Adipocyte (in vitro differentiated cells): Measurements from ENCODE around the gene ALDH7A1.

ENCODE experiments used
- DNase-seq: peaks from one replicate; pipeline ENCODE4 v3.0.0-alpha.2; 2015; ENCODE audit warnings: low read depth
- H3K27me3 ChIP-seq: replicated peaks from 2 replicates; pipeline ENCODE4 v1.7.0; 2013; ENCODE audit warnings: mild to moderate bottlenecking, low read length, moderate library complexity; ENCODE audit not compliant: control insufficient read depth, insufficient read depth
- H3K36me3 ChIP-seq: 2 replicates; pipeline ENCODE4 v1.7.0; 2013; ENCODE audit warnings: low read length, mild to moderate bottlenecking, moderate library complexity; ENCODE audit not compliant: control insufficient read depth, insufficient read depth, severe bottlenecking
- H3K4me1 ChIP-seq: 2 replicates; pipeline ENCODE4 v1.7.0; 2013; ENCODE audit warnings: mild to moderate bottlenecking, low read length, moderate library complexity; ENCODE audit not compliant: control insufficient read depth, insufficient read depth
- H3K4me3 ChIP-seq: 2 replicates; pipeline ENCODE4 v1.7.0; 2013; ENCODE audit warnings: mild to moderate bottlenecking, low read length, moderate library complexity
- H3K9ac ChIP-seq: 2 replicates; pipeline ENCODE4 v1.7.0; 2013; ENCODE audit warnings: mild to moderate bottlenecking, low read length, moderate library complexity
- H3K9me3 ChIP-seq: 2 replicates; pipeline ENCODE4 v1.7.0; 2013; ENCODE audit warnings: mild to moderate bottlenecking, low read length, moderate library complexity; ENCODE audit not compliant: control insufficient read depth

Gene ALDH7A1

GRCh38 chr5:126503602-126504104 lies 91.4 kb downstream of the ALDH7A1 start:
- Histone ChIP-seq H3K9me3 (no peaks in the 10 kb centered on the region), H3K4me3 (peak overlapping the region; percentile 64), H3K9ac (peak overlapping the region; percentile 66), H3K36me3 (no peaks in the 10 kb centered on the region), H3K27me3 (no peaks in the 10 kb centered on the region), H3K4me1 (peaks cover 18% of the 10 kb centered on the region)
- DNase-seq, result peak; percentile 54

GRCh38 chr5:126501448-126501847 lies 93.6 kb downstream of the ALDH7A1 start:
- no peak overlapping the region for H3K4me3 ChIP-seq
- H3K9me3 ChIP-seq, result no peaks in the 10 kb centered on the region
- H3K9ac ChIP-seq, result no peak overlapping the region
- H3K36me3 ChIP-seq, result peaks cover 4% of the 10 kb centered on the region
- no peaks in the 10 kb centered on the region for H3K27me3 ChIP-seq
- no peak for DNase-seq
- H3K4me1 ChIP-seq, result peaks cover 15% of the 10 kb centered on the region

DNA sequence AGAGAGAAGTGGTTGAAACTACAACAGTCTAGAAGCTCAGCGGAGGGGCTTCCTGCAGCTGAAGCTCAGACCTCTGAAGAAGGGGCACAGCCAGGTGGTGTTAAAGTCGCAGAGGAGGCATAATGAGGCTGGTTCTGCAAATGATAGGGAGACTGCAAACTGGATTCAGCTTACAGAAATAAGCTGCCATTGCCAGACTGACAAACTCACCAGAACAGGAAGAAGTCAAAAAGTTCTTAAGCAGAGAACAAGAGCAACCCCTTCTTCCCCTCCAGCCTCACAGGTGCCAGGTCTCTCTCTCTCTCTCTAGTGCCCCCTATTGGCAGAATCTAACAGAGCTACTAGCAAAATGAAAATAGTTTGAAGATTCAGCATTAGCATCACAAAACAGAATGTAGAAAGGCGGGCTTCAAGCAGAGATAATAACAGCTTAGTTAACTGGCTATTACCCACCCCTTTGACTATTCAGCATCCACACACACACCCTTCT lies 95.1 kb downstream of the ALDH7A1 start:
- Histone ChIP-seq H3K4me3 (no peak overlapping the region), H3K27me3 (no peaks in the 10 kb centered on the region), H3K4me1 (peaks cover 15% of the 10 kb centered on the region), H3K36me3 (peaks cover 17% of the 10 kb centered on the region), H3K9ac (no peak overlapping the region), H3K9me3 (no peaks in the 10 kb centered on the region)
- peak; percentile 38 for DNase-seq

DNA sequence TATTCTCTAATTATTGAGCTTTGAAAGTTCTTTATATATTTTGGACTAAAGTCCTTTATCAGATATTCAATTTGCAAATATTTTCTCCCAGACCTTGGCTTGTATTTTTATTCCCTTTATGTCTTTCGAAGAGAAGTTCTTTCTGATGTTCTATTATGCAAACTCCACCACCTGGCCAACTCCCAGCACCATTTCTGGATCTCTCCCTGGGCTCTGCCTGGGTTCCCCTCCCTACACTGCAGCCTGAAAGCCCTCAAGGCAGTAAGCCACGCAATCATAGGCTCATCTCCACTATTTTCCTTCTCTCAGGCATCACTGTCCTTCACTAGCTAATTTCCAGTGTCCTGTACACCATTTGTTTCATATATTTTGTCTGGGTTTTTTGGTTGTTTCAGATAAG lies 95.7 kb downstream of the ALDH7A1 start:
- H3K9ac ChIP-seq, result no peak overlapping the region
- H3K4me3 ChIP-seq, result no peak overlapping the region
- H3K9me3 ChIP-seq, result no peaks in the 10 kb centered on the region
- H3K27me3 ChIP-seq, result no peaks in the 10 kb centered on the region
- peaks cover 12% of the 10 kb centered on the region for H3K4me1 ChIP-seq
- DNase-seq, result no peak
- peaks cover 23% of the 10 kb centered on the region for H3K36me3 ChIP-seq

- H3K9ac ChIP-seq, result no peak overlapping the region
- no peak for DNase-seq
- peaks cover 41% of the 10 kb centered on the region for H3K36me3 ChIP-seq
These were observed 97.5 kb downstream of the ALDH7A1 start for GRCh38 chr5:126497506-126497905.

GRCh38 chr5:126494393-126494792 lies 100.6 kb downstream of the ALDH7A1 start:
- H3K9ac ChIP-seq, result no peak overlapping the region
- no peak for DNase-seq
- no peaks in the 10 kb centered on the region for H3K27me3 ChIP-seq
- peaks cover 72% of the 10 kb centered on the region for H3K36me3 ChIP-seq
- H3K4me1 ChIP-seq, result peaks cover 15% of the 10 kb centered on the region
- H3K9me3 ChIP-seq, result no peaks in the 10 kb centered on the region
- no peak overlapping the region for H3K4me3 ChIP-seq

More at GRCh38 chr5:126497506-126497905, 97.5 kb downstream of the ALDH7A1 start:
- H3K4me1 ChIP-seq, result no peaks in the 10 kb centered on the region
- H3K9me3 ChIP-seq, result no peaks in the 10 kb centered on the region
- no peak overlapping the region for H3K4me3 ChIP-seq
- no peaks in the 10 kb centered on the region for H3K27me3 ChIP-seq

DNA sequence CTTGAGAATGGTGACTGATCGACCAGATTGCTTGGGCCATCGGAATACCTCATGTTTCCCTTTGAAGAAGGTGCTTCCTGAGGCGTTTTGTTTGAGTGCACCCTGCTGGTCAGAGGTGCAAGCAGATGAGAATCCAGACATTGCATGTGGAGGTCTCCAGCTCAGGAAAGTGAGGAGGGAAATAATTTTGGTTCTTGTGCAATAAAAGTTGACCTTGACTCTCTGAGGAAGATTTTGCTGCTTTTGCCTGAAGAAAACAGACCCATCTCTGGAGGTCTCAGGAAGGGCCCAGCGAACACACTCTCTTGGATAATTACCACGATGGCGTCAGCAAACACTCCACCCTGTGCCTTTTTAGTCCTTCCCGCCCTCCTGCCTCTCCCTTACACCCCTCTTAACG lies 102.1 kb downstream of the ALDH7A1 start:
- peaks cover 18% of the 10 kb centered on the region for H3K4me1 ChIP-seq
- DNase-seq, result no peak
- H3K36me3 ChIP-seq, result peaks cover 86% of the 10 kb centered on the region
- no peak overlapping the region for H3K4me3 ChIP-seq
- H3K9me3 ChIP-seq, result no peaks in the 10 kb centered on the region
- no peaks in the 10 kb centered on the region for H3K27me3 ChIP-seq
- H3K9ac ChIP-seq, result no peak overlapping the region

GRCh38 chr5:126490167-126490940 lies 104.7 kb downstream of the ALDH7A1 start:
- peak; percentile 81 for DNase-seq

DNA sequence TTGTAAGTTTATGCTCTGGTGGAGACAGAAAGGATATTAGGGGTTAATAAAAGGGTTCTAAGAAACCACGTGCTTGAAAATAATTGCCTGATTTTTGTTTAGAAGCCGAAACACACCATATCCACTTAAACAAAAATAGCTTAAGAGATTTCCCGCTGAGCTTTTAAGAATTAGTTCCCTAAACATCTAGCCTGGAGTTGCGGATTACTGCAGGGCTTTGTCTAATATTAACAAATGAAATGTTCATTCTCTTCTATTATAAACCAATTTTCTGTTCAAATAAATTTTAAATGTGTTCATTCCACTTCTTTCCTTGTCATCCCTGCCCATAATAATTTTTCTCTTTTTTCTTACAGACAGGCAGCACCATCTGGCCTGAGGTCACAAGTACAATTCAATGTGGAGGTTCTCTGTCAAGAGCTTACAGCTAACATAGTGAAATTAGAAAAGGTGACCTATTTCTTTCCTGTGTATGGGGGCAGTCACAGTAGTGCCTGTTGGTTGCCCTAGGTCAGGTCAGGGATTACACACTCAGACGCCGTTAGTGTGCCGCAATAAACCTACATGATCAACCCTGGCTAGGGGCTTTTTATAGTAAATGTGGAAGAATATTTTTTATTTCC lies 106.5 kb downstream of the ALDH7A1 start:
- peaks cover 18% of the 10 kb centered on the region for H3K4me1 ChIP-seq
- DNase-seq, result no peak
- H3K36me3 ChIP-seq, result peaks cover 98% of the 10 kb centered on the region
- H3K9ac ChIP-seq, result peak overlapping the region; percentile 23
- H3K9me3 ChIP-seq, result no peaks in the 10 kb centered on the region
- H3K27me3 ChIP-seq, result no peaks in the 10 kb centered on the region
- H3K4me3 ChIP-seq, result no peak overlapping the region

More at GRCh38 chr5:126490167-126490940, 104.7 kb downstream of the ALDH7A1 start:
- Histone ChIP-seq H3K9me3 (no peaks in the 10 kb centered on the region), H3K36me3 (peaks cover 98% of the 10 kb centered on the region), H3K4me1 (peaks cover 18% of the 10 kb centered on the region), H3K4me3 (no peak overlapping the region), H3K9ac (peak overlapping the region; percentile 74), H3K27me3 (no peaks in the 10 kb centered on the region)

DNA sequence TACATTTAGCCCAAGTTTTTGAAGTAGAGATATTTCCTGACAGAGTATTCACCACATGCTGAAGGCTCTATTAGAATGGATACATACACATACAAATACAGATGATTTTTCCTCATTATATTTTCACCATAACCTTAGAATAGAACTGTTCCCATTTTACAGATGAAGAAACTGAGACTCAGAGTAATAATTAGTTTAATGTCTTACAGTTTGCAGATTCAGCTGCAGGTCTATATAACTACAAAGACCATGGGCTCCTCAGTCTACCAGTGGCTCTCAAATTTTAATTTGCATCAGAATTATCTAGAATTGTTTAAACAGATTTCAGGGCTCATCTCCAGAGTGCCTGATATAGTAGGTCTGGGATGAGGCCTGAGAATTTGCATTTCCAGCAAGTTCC lies 107.4 kb downstream of the ALDH7A1 start:
- H3K9ac ChIP-seq, result peak overlapping the region; percentile 0
- H3K27me3 ChIP-seq, result no peaks in the 10 kb centered on the region
- no peak overlapping the region for H3K4me3 ChIP-seq
- H3K4me1 ChIP-seq, result peaks cover 28% of the 10 kb centered on the region
- H3K9me3 ChIP-seq, result no peaks in the 10 kb centered on the region
- DNase-seq, result no peak
- H3K36me3 ChIP-seq, result peaks cover 96% of the 10 kb centered on the region

GRCh38 chr5:126486332-126486731 lies 108.7 kb downstream of the ALDH7A1 start:
- no peak for DNase-seq
- Histone ChIP-seq H3K4me3 (no peak overlapping the region), H3K36me3 (peaks cover 96% of the 10 kb centered on the region), H3K4me1 (peaks cover 34% of the 10 kb centered on the region), H3K9me3 (no peaks in the 10 kb centered on the region), H3K27me3 (no peaks in the 10 kb centered on the region), H3K9ac (no peak overlapping the region)
